NCI-H2196 (cell line): ENCODE measurements around the gene ZNF780B.

ENCODE experiments used
- DNase-seq: peaks from one replicate; lab custom pipeline; 2025; ENCODE audit not compliant: unreplicated experiment; lab: John Stamatoyannopoulos, UW

The ZNF780B gene

DNA sequence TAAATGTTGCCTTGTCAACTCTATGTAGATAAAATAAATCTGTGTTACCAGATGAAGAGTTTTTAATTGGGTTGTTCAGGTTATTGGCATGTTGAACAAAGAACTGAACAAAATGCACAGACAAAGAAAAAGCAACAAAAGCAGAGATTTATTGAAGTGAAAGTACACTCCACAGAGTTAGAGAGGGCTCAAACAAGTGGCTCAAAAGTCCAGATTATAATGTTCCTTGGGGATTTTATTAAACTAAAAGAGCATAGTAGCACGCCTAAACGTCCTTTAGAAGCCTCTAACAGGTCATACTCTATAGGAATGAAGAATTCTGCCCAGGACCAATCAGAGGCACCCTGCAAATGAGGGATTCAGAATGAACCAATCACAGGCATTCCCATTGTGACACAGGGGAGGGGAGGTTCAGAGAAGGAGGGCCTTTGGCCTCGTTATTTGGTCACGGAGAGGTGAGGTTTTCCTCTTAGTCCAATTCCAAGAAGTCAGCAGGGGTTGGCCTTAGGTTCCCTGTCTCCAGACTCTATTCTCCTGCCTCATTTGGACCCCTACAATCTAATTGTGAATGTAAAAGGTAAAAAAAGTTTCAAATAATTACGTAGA lies 72.2 kb downstream of the ZNF780B start:
- no peak for DNase-seq

DNA sequence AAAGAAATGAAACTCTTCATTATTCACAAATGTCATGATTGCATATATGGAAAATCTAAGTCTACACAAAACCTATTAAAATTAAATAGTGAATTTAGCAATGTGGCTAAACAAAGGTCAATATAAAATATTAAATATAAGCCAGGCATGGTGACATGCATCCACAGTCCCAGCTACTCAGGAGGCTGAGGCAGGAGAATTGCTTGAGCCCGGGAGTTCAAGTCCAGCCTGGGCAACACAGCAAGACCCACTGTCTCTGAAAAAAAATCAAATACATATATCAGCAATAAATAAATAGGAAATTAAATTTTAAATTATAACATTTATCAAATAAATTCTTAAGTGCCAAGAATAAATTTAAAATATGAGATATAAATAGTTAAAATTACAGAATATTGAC lies 73.1 kb downstream of the ZNF780B start:
- DNase-seq, result no peak
